H1 (cell line): ENCODE data around the gene BZW2. TPM values are rescaled to one million over a fixed set of nuclear protein-coding genes. Genes with fewer than 3 reads are reported as not detected.

Source experiments
- CTCF ChIA-PET: fragments of 300-600 bp; sonication (Branson Sonifier 250); formaldehyde crosslinking; loops from one replicate; lab custom pipeline; 2021; ENCODE audit not compliant: partially characterized antibody; lab: Charles Lee
- POLR2A ChIA-PET: fragments of 300-600 bp; sonication (Branson Sonifier 250); formaldehyde crosslinking; loops from one replicate; lab custom pipeline; 2021; ENCODE audit warnings: inconsistent platforms; ENCODE audit not compliant: partially characterized antibody; lab: Charles Lee
- DNase-seq, 2 experiments: peaks; one replicate each; pipeline versions ENCODE4 v3.0.0 to v3.0.0-alpha.2; 2010 to 2022; ENCODE audit warnings: low spot score in 2 of 2, low read depth in 1 of 2, mixed read lengths in 1 of 2
- FAIRE-seq: peaks from 2 replicates; lab custom pipeline; 2011; peaks lifted over from hg19 to GRCh38; lab: Jason Lieb, UNC
- H2AFZ ChIP-seq: 2 replicates; pipeline ENCODE4 v1.8.1; 2012; ENCODE audit warnings: low read length, inconsistent platforms
- H2AK5ac ChIP-seq: 2 replicates; pipeline ENCODE4 v1.6.1; 2013; ENCODE audit warnings: low read depth, low read length
- H2BK120ac ChIP-seq: replicated peaks from 2 replicates; pipeline ENCODE3; 2013; ENCODE audit warnings: low read depth, low read length, inconsistent platforms
- H2BK12ac ChIP-seq: 2 replicates; pipeline ENCODE4 v1.6.1; 2013; ENCODE audit warnings: low read depth, low read length
- H2BK15ac ChIP-seq: 2 replicates; pipeline ENCODE4 v1.6.1; 2013; ENCODE audit warnings: low read length
- H2BK20ac ChIP-seq: 2 replicates; pipeline ENCODE4 v1.6.1; 2013; ENCODE audit warnings: low read length
- H2BK5ac ChIP-seq: 2 replicates; pipeline ENCODE4 v1.6.1; 2013; ENCODE audit warnings: low read depth, low read length
- H3K14ac ChIP-seq: 2 replicates; pipeline ENCODE4 v1.6.1; 2013; ENCODE audit warnings: inconsistent platforms; ENCODE audit not compliant: insufficient read length
- H3K18ac ChIP-seq: 2 replicates; pipeline ENCODE4 v1.6.1; 2013; ENCODE audit warnings: low read length; ENCODE audit errors: extremely low read depth
- H3K23ac ChIP-seq: 2 replicates; pipeline ENCODE4 v1.6.1; 2013; ENCODE audit warnings: inconsistent platforms; ENCODE audit not compliant: insufficient read length
- H3K23me2 ChIP-seq: 2 replicates; pipeline ENCODE4 v1.6.1; 2013; ENCODE audit warnings: low read depth, low read length
- H3K27ac ChIP-seq: 2 replicates; pipeline ENCODE4 v1.6.1; 2011; ENCODE audit warnings: low read depth, low read length, inconsistent platforms
- H3K27me3 ChIP-seq, 4 experiments: replicated peaks in 1 of 4; 1 replicate in 1 of 4; 2 replicates in 3 of 4; pipeline versions ENCODE4 v1.6.1 to v1.8.1; 2011 to 2013; ENCODE audit warnings: low read length in 3 of 4, mild to moderate bottlenecking in 3 of 4, inconsistent platforms in 2 of 4, mixed read lengths in 2 of 4, moderate library complexity in 1 of 4; ENCODE audit not compliant: control insufficient read depth in 3 of 4, insufficient read depth in 3 of 4; ENCODE audit errors: extremely low read depth in 1 of 4
- H3K36me3 ChIP-seq, 4 experiments: 2 replicates each; pipeline versions ENCODE4 v1.6.1 to v1.8.1; 2011 to 2013; ENCODE audit warnings: mild to moderate bottlenecking in 4 of 4, low read length in 3 of 4, moderate library complexity in 2 of 4, control low read depth in 1 of 4, inconsistent platforms in 1 of 4; ENCODE audit not compliant: insufficient read depth in 4 of 4, control insufficient read depth in 2 of 4
- H3K4ac ChIP-seq: replicated peaks from 2 replicates; pipeline ENCODE3; 2013; ENCODE audit warnings: low read length, low read depth, mixed read lengths, inconsistent platforms; ENCODE audit not compliant: insufficient read length
- H3K4me1 ChIP-seq, 4 experiments: replicated peaks in 1 of 4; 1 replicate in 1 of 4; 2 replicates in 3 of 4; pipeline versions ENCODE4 v1.6.1 to v1.8.1; 2011 to 2013; ENCODE audit warnings: low read length in 3 of 4, inconsistent platforms in 2 of 4, mixed read lengths in 1 of 4; ENCODE audit not compliant: insufficient read depth in 4 of 4, control insufficient read depth in 3 of 4
- H3K4me2 ChIP-seq, 2 experiments: 2 replicates each; pipeline versions ENCODE4 v1.6.1 to v1.8.1; 2011 to 2013; ENCODE audit warnings: low read depth in 2 of 2, low read length in 2 of 2, control low read depth in 1 of 2, inconsistent platforms in 1 of 2, mild to moderate bottlenecking in 1 of 2; ENCODE audit not compliant: insufficient read depth in 1 of 2
- H3K4me3 ChIP-seq, 4 experiments: fragments of 200-600, 300-600 bp in 1 of 4; sonication (generic), shearing (Covaris generic), sonication (Bioruptor Twin) in 1 of 4; 2 replicates each; pipeline versions ENCODE4 v1.5.1 to v1.8.1; 2011 to 2016; ENCODE audit warnings: low read length in 4 of 4, low read depth in 3 of 4, control low read depth in 2 of 4, inconsistent platforms in 2 of 4, mild to moderate bottlenecking in 2 of 4, mixed read lengths in 1 of 4, moderate library complexity in 1 of 4; ENCODE audit not compliant: insufficient read depth in 2 of 4; ENCODE audit errors: extremely low read depth in 1 of 4
- H3K56ac ChIP-seq: replicated peaks from 2 replicates; pipeline ENCODE3; 2013; ENCODE audit warnings: low read depth, mild to moderate bottlenecking, mixed read lengths, low read length, inconsistent platforms; ENCODE audit not compliant: insufficient read length
- H3K79me1 ChIP-seq: 2 replicates; pipeline ENCODE4 v1.6.1; 2013; ENCODE audit warnings: low read depth, low read length, control low read depth
- H3K79me2 ChIP-seq, 2 experiments: 2 replicates each; pipeline versions ENCODE4 v1.6.1 to v1.8.1; 2012 to 2013; ENCODE audit warnings: low read length in 2 of 2, mild to moderate bottlenecking in 2 of 2, inconsistent platforms in 1 of 2; ENCODE audit not compliant: insufficient read depth in 2 of 2, control insufficient read depth in 1 of 2
- H3K9ac ChIP-seq, 4 experiments: replicated peaks in 1 of 4; 1 replicate in 1 of 4; 2 replicates in 3 of 4; pipeline versions ENCODE4 v1.6.1 to v1.8.1; 2011 to 2013; ENCODE audit warnings: low read depth in 3 of 4, low read length in 3 of 4, control low read depth in 2 of 4, mild to moderate bottlenecking in 2 of 4, moderate library complexity in 2 of 4, inconsistent platforms in 1 of 4; ENCODE audit errors: extremely low read depth in 1 of 4
- H3K9me3 ChIP-seq, 2 experiments: 2 replicates each; pipeline versions ENCODE4 v1.6.1 to v1.8.1; 2012 to 2013; ENCODE audit warnings: mild to moderate bottlenecking in 2 of 2, moderate library complexity in 2 of 2, control low read depth in 1 of 2, inconsistent platforms in 1 of 2, low read depth in 1 of 2, low read length in 1 of 2, mixed read lengths in 1 of 2; ENCODE audit not compliant: insufficient read depth in 2 of 2
- H4K20me1 ChIP-seq, 2 experiments: replicated peaks in 1 of 2; 2 replicates each; pipeline versions ENCODE3 to v1.8.1; 2011 to 2013; ENCODE audit warnings: inconsistent platforms in 2 of 2, low read length in 2 of 2, mild to moderate bottlenecking in 1 of 2; ENCODE audit not compliant: insufficient read depth in 2 of 2, control insufficient read depth in 1 of 2
- H4K5ac ChIP-seq: 2 replicates; pipeline ENCODE4 v1.6.1; 2013; ENCODE audit warnings: low read length, low read depth, mixed read lengths, inconsistent platforms; ENCODE audit not compliant: insufficient read length
- H4K8ac ChIP-seq: 2 replicates; pipeline ENCODE4 v1.8.0; 2013; ENCODE audit warnings: mild to moderate bottlenecking, moderate library complexity, low read length, inconsistent platforms; ENCODE audit not compliant: insufficient read depth; ENCODE audit errors: extremely low read depth
- H4K91ac ChIP-seq: replicated peaks from 2 replicates; pipeline ENCODE3; 2013; ENCODE audit warnings: low read length, mixed read lengths, inconsistent platforms; ENCODE audit not compliant: insufficient read length
- CREB1 ChIP-seq: IDR thresholded peaks from 2 replicates; pipeline ENCODE4 v1.6.1; 2012; ENCODE audit warnings: inconsistent platforms
- GABPA ChIP-seq: IDR thresholded peaks from 2 replicates; pipeline ENCODE4 v1.6.1; 2011; ENCODE audit warnings: mild to moderate bottlenecking, low read length, moderate library complexity, borderline replicate concordance; ENCODE audit not compliant: insufficient read depth
- JUN ChIP-seq: IDR thresholded peaks from 2 replicates; pipeline ENCODE4 v1.6.1; 2011; ENCODE audit warnings: low read depth, mild to moderate bottlenecking, improper control_type of control experiment, low read length
- KDM1A ChIP-seq: fragments of 200-600, 300-600 bp; sonication (generic); IDR thresholded peaks from 2 replicates; pipeline ENCODE4 v1.7.1; 2016; ENCODE audit warnings: mild to moderate bottlenecking, low read length, borderline replicate concordance
- POU5F1 ChIP-seq: IDR thresholded peaks from 2 replicates; pipeline ENCODE4 v1.6.1; 2011; ENCODE audit warnings: low read depth, mild to moderate bottlenecking, low read length, moderate library complexity
- SAP30 ChIP-seq: fragments of 300-600 bp; sonication (generic); IDR thresholded peaks from 2 replicates; pipeline ENCODE4 v1.7.1; 2012; ENCODE audit warnings: low read length, moderate library complexity, mild to moderate bottlenecking, inconsistent platforms; ENCODE audit not compliant: insufficient read depth, insufficient replicate concordance
- TBP ChIP-seq: IDR thresholded peaks from 2 replicates; pipeline ENCODE4 v1.6.1; 2011; ENCODE audit warnings: low read depth, low read length, improper control_type of control experiment
- WGBS, 2 experiments: shearing (Covaris generic) in 1 of 2; methylation state at CpG; one replicate each; pipeline versions ENCODE4 v1.1.6 to v1.1.7; 2013 to 2015; ENCODE audit warnings: low lambda C conversion rate in 2 of 2, mixed read lengths in 2 of 2, inconsistent platforms in 1 of 2, low coverage in 1 of 2, missing lambda C conversion rate in 1 of 2; ENCODE audit not compliant: insufficient replicate concordance in 2 of 2, insufficient coverage in 1 of 2, insufficient read length in 1 of 2; ENCODE audit errors: extremely low coverage in 1 of 2, missing lambda C conversion rate in 1 of 2; 5-methylcytosine and 5-hydroxymethylcytosine counted together
- polyA plus RNA-seq, 7 experiments: library from polyadenylated mRNA; depleted of rRNA in 3 of 7; stranded (reverse) in 5 of 7; unstranded in 2 of 7; fragments of >200 nt in 5 of 7; fragments of 200-250 nt in 2 of 7; gene quantifications; 1 replicate in 5 of 7; 2 replicates in 1 of 7; 4 replicates in 1 of 7; pipeline versions ENCODE4 v1.2.1 to v1.2.3, GENCODE V29; 2011 to 2013; ENCODE audit warnings: missing spikeins in 2 of 7, mixed read lengths in 2 of 7
- total RNA-seq: library from RNA; stranded (reverse); fragmentation: NEBNext Ultra II Directional; extraction: Animal tissue kit (Norgen Biotek cat#: 25700); gene quantifications from 2 replicates; pipeline ENCODE4 v1.2.1, GENCODE V29; 2021

The BZW2 gene
- total and polyA plus RNA-seq, 2 of the 8 experiments (the other 6 are each of a cell fraction or from before 2014, with no cell fraction given), result 32.3 to 103 TPM

DNA sequence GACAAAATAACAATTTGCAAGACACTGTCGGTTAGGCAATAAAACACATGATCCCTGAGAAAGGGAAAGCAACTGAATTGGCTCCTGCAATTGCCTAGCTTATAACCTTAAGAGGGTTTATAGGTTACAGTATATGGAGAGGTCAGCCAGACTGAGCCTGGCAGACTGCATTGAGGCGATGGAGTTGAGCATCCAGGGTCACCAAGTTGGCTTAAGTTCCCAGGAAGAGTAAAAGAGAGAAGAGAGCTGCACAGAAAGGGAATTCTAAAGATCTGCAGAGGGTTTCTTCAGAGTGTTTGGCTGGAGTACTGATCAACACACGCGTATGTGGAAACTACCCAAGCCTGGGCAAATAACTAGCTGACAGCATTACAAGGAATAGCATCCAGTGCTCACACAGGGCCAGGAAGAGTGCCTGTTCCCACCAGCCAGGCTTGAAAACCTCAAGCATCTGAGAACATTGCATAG, 11.7 kb upstream of the BZW2 start:
- H3K4me2 ChIP-seq, result no peak overlapping the region
- no peaks in the 10 kb centered on the region for H3K9me3 ChIP-seq
- DNase-seq, result no peak
- no peak overlapping the region for H4K8ac ChIP-seq
- H4K91ac ChIP-seq, result no peak overlapping the region
- no peak overlapping the region for H3K9ac ChIP-seq
- H3K79me2 ChIP-seq, result peaks cover 0 to 4% of the 10 kb centered on the region in 2 experiments; a peak in 1 of 4 replicates
- ChIA-PET CTCF (interaction anchor here (0.8 to 2.4 kb wide), 4 partner anchors 11 to 31 kb away, joined by 3 to 9 read pairs (median 3); partner anchors contain the start of gene ANKMY2), POLR2A (interaction anchor here (1.2 to 1.5 kb wide), 2 partner anchors 11 kb away, joined by 4 to 5 read pairs; partner anchors contain the start of gene ANKMY2)
- H3K4ac ChIP-seq, result no peak overlapping the region
- no peaks in the 10 kb centered on the region for H3K23me2 ChIP-seq
- H4K20me1 ChIP-seq, result no peaks in the 10 kb centered on the region
- H2BK5ac ChIP-seq, result no peak overlapping the region
- H2AFZ ChIP-seq, result no peak overlapping the region
- WGBS, 2 experiments, result 93% methylated on average over 4 of the region's 4 CpGs; no CpG with 5 or more reads in 1 of the 2 experiments
- peaks cover 0 to 2% (median 0%) of the 10 kb centered on the region in 4 experiments; a peak in 1 of 8 replicates for H3K36me3 ChIP-seq
- no peak overlapping the region for H3K23ac ChIP-seq
- H3K18ac ChIP-seq, result no peak overlapping the region
- no peak overlapping the region for H3K4me3 ChIP-seq
- H3K14ac ChIP-seq, result no peak overlapping the region
- FAIRE-seq, result no peak
- H3K27me3 ChIP-seq, result no peaks in the 10 kb centered on the region
- H2BK15ac ChIP-seq, result no peak overlapping the region
- H3K27ac ChIP-seq, result no peak overlapping the region
- no peak overlapping the region for H2BK20ac ChIP-seq
- peaks cover 0 to 4% (median 1%) of the 10 kb centered on the region in 4 experiments; a peak in 3 of 7 replicates for H3K4me1 ChIP-seq
- no peaks in the 10 kb centered on the region for H3K79me1 ChIP-seq
- no peak overlapping the region for H4K5ac ChIP-seq
- no peak overlapping the region for H3K56ac ChIP-seq
- no peak overlapping the region for H2BK120ac ChIP-seq
- no peak overlapping the region for H2BK12ac ChIP-seq
- no peak overlapping the region for H2AK5ac ChIP-seq
- TF ChIP-seq GABPA, result no peak
- TF ChIP-seq KDM1A, result no peak
- TF ChIP-seq SAP30, result no peak
- no peak for TF ChIP-seq CREB1
- no peak for TF ChIP-seq JUN
- TF ChIP-seq TBP, result no peak
- no peak for TF ChIP-seq POU5F1
